Stomach (tissue), 9 donors: ENCODE data around the gene MYO3B. TPM values are rescaled to one million over a fixed set of nuclear protein-coding genes. Genes with fewer than 3 reads are reported as not detected.

Experiments
- DNase-seq, 2 donors: peaks; one replicate each; pipeline versions ENCODE4 v3.0.0 to v3.0.0-alpha.2; 2013 to 2019
- H3K27ac ChIP-seq, 5 donors: fragments of 200-600 bp in 4 of 5; sonication (generic) in 4 of 5; one replicate each; pipeline ENCODE4 v1.5.1; 2013 to 2019; ENCODE audit warnings: mild to moderate bottlenecking in 1 of 5, moderate library complexity in 1 of 5
- H3K27me3 ChIP-seq, 3 donors: fragments of 200-600 bp; sonication (generic); one replicate each; pipeline ENCODE4 v1.5.1; 2017 to 2019; ENCODE audit warnings: mixed run types in 1 of 3
- H3K36me3 ChIP-seq, 4 donors: fragments of 200-600 bp; sonication (generic); 1 replicate in 3 of 4; 2 replicates in 1 of 4; pipeline ENCODE4 v1.5.1; 2016 to 2019
- H3K4me1 ChIP-seq, 4 donors: fragments of 200-600 bp; sonication (generic); one replicate each; pipeline ENCODE4 v1.5.1; 2016 to 2019
- H3K4me3 ChIP-seq, 4 donors: fragments of 200-600 bp; sonication (generic) in 3 of 4; one replicate each; pipeline ENCODE4 v1.5.1; 2016 to 2019; ENCODE audit warnings: mild to moderate bottlenecking in 1 of 4
- H3K9me3 ChIP-seq, 4 donors: fragments of 200-600 bp; sonication (generic); one replicate each; pipeline ENCODE4 v1.5.1; 2016 to 2019
- CTCF ChIP-seq, 7 experiments: fragments of 450-650 bp in 4 of 7; fragments of 200-600 bp in 3 of 7; sonication (generic) in 3 of 7; IDR thresholded peaks; one replicate each; pipeline ENCODE4 v1.5.1; 2016 to 2019; ENCODE audit warnings: antibody characterized with exemption in 7 of 7, control low read depth in 2 of 7, mild to moderate bottlenecking in 1 of 7
- EP300 ChIP-seq: sonication (generic); formaldehyde crosslinking; IDR thresholded peaks from one replicate; pipeline ENCODE4 v1.6.1; 2017; ENCODE audit warnings: antibody characterized with exemption
- POLR2A ChIP-seq, 4 donors: fragments of 450-650 bp; IDR thresholded peaks; one replicate each; pipeline ENCODE4 v1.6.1; 2016; ENCODE audit warnings: antibody characterized with exemption in 4 of 4, control low read depth in 2 of 4, mild to moderate bottlenecking in 1 of 4, moderate library complexity in 1 of 4
- POLR2AphosphoS5 ChIP-seq, 3 donors: sonication (generic); formaldehyde crosslinking; IDR thresholded peaks; one replicate each; pipeline ENCODE4 v1.6.1; 2016; ENCODE audit warnings: antibody characterized with exemption in 3 of 3
- WGBS, 5 donors: extraction: QIAGEN DNeasy Blood & Tissue Kit in 3 of 5; methylation state at CpG; one replicate each; pipeline versions ENCODE4 v1.1.5 to v1.1.7; 2013 to 2018; 5-methylcytosine and 5-hydroxymethylcytosine counted together
- intact Hi-C: fragments of 100-400 bp; cut with DNase I; formaldehyde crosslinking; loops from one replicate; pipeline ENCODE4 v1.15.1; 2023; ENCODE audit warnings: low total_unique reads
- polyA plus RNA-seq, 3 donors: library from polyadenylated mRNA; stranded (reverse); fragments of 200-250 nt; gene quantifications; one replicate each; pipeline ENCODE4 v1.2.3, GENCODE V29; 2013
- total RNA-seq, 5 donors: library from RNA; depleted of rRNA; stranded (reverse); fragments of >200 nt; gene quantifications; one replicate each; pipeline versions ENCODE4 v1.1.0 to v1.2.3, GENCODE V29; 2014 to 2016
- donor health status: healthy with polysubstance abuse.
- donor health status: Bipolar disorder and iron deficiency.
- donor health status: healthy.

Gene MYO3B
- total and polyA plus RNA-seq, 8 donors, result 0.05 to 0.37 TPM; not detected in 6

- no peaks in the 10 kb centered on the region for H3K4me1 ChIP-seq
- 86 to 97% (median 92%) methylated on average over 3 of the region's 3 CpGs for WGBS, 5 donors
- intact Hi-C loops, result no loop called here
- H3K9me3 ChIP-seq, result no peaks in the 10 kb centered on the region
- H3K27me3 ChIP-seq, result no peaks in the 10 kb centered on the region
- no peak overlapping the region for H3K27ac ChIP-seq
- no peak for DNase-seq
- TF ChIP-seq POLR2AphosphoS5 (IDR thresholded peaks at IDR 0.05) (no peak), EP300 (no peak), CTCF (IDR thresholded peaks at IDR 0.05) (no peak), POLR2A (IDR thresholded peaks at IDR 0.05) (no peak)
- no peaks in the 10 kb centered on the region for H3K36me3 ChIP-seq
- H3K4me3 ChIP-seq, result no peak overlapping the region
Observed at GRCh38 chr2:170577356-170577755, 399.4 kb downstream of the MYO3B start.

GRCh38 chr2:170578606-170579005 is 400.7 kb downstream of the MYO3B start:
- H3K4me3 ChIP-seq, result no peak overlapping the region
- intact Hi-C loops, result no loop called here
- H3K27me3 ChIP-seq, result no peaks in the 10 kb centered on the region
- no peak for DNase-seq
- H3K27ac ChIP-seq, result no peak overlapping the region
- no peak for TF ChIP-seq EP300
- no peak for TF ChIP-seq POLR2A (IDR thresholded peaks at IDR 0.05)
- TF ChIP-seq POLR2AphosphoS5 (IDR thresholded peaks at IDR 0.05), result no peak
- no peak for TF ChIP-seq CTCF (IDR thresholded peaks at IDR 0.05)
- no peaks in the 10 kb centered on the region for H3K9me3 ChIP-seq
- H3K36me3 ChIP-seq, result no peaks in the 10 kb centered on the region
- 86 to 96% (median 89%) methylated on average over 10 of the region's 10 CpGs for WGBS, 5 donors
- no peaks in the 10 kb centered on the region for H3K4me1 ChIP-seq

- Histone ChIP-seq H3K27ac (no peak overlapping the region), H3K4me3 (no peak overlapping the region), H3K4me1 (no peaks in the 10 kb centered on the region), H3K9me3 (no peaks in the 10 kb centered on the region), H3K36me3 (no peaks in the 10 kb centered on the region), H3K27me3 (no peaks in the 10 kb centered on the region)
- WGBS, 5 donors, result 33 to 85% (median 75%) methylated on average over 2 of the region's 2 CpGs
- TF ChIP-seq POLR2A (IDR thresholded peaks at IDR 0.05) (no peak), POLR2AphosphoS5 (IDR thresholded peaks at IDR 0.05) (no peak), CTCF (IDR thresholded peaks at IDR 0.05) (no peak), EP300 (no peak)
- intact Hi-C loops, result no loop called here
- no peak for DNase-seq
Observed at GRCh38 chr2:170579511-170579910, 401.6 kb downstream of the MYO3B start.

GRCh38 chr2:170582313-170582712 is 404.4 kb downstream of the MYO3B start:
- no peaks in the 10 kb centered on the region for H3K27me3 ChIP-seq
- no peak overlapping the region for H3K4me3 ChIP-seq
- H3K36me3 ChIP-seq, result no peaks in the 10 kb centered on the region
- peaks cover 0 to 7% (median 0%) of the 10 kb centered on the region in 4 donors for H3K4me1 ChIP-seq
- no peaks in the 10 kb centered on the region for H3K9me3 ChIP-seq
- intact Hi-C loops, result no loop called here
- no peak for DNase-seq
- TF ChIP-seq POLR2AphosphoS5 (IDR thresholded peaks at IDR 0.05), result no peak
- no peak for TF ChIP-seq EP300
- TF ChIP-seq CTCF (IDR thresholded peaks at IDR 0.05), result no peak
- TF ChIP-seq POLR2A (IDR thresholded peaks at IDR 0.05), result no peak
- H3K27ac ChIP-seq, result no peak overlapping the region
- 81 to 92% (median 88%) methylated on average over 3 of the region's 3 CpGs for WGBS, 5 donors
